ENCODE data around the gene ALG14. TPM values are rescaled to one million over a fixed set of nuclear protein-coding genes. Genes with fewer than 3 reads are reported as not detected.

The ALG14 gene
- total RNA-seq, 1 donor from 2014 or later: 3.4 TPM

- TF ChIP-seq CTCF (IDR thresholded peaks at IDR 0.05): no peak
- peaks cover 17% of the 10 kb centered on the region for H3K4me1 ChIP-seq
- H3K9me3 ChIP-seq: no peaks in the 10 kb centered on the region
- H3K27ac ChIP-seq: no peak overlapping the region
- ATAC-seq (no peak), DNase-seq (no peak)
- no peak overlapping the region for H3K4me3 ChIP-seq
- no peaks in the 10 kb centered on the region for H3K36me3 ChIP-seq
- intact Hi-C loops (cut with DNase I): loop anchor here (5.0 kb wide), 1 partner anchor 188 kb away; no protein-coding TSS in a partner anchor
- H3K27me3 ChIP-seq: no peaks in the 10 kb centered on the region
Observed at GRCh38 chr1:95040032-95040525, 32.7 kb downstream of the ALG14 start.

GRCh38 chr1:95039360-95040031 is 33.3 kb downstream of the ALG14 start:
- H3K4me1 ChIP-seq: peaks cover 17% of the 10 kb centered on the region
- no peaks in the 10 kb centered on the region for H3K27me3 ChIP-seq
- H3K9me3 ChIP-seq: no peaks in the 10 kb centered on the region
- H3K27ac ChIP-seq: no peak overlapping the region
- DNase-seq: no peak
- no peak for TF ChIP-seq CTCF (IDR thresholded peaks at IDR 0.05)
- ATAC-seq: no peak
- H3K36me3 ChIP-seq: no peaks in the 10 kb centered on the region
- no peak overlapping the region for H3K4me3 ChIP-seq
- intact Hi-C loops (cut with DNase I): loop anchor here (5.0 kb wide), 1 partner anchor 187 kb away; no protein-coding TSS in a partner anchor

GRCh38 chr1:95035536-95035935 is 37.2 kb downstream of the ALG14 start:
- intact Hi-C loops (cut with DNase I): no loop called here
- DNase-seq: no peak

GRCh38 chr1:95034506-95034905 is 38.2 kb downstream of the ALG14 start:
- no peak for TF ChIP-seq CTCF (IDR thresholded peaks at IDR 0.05)
- no peak for ATAC-seq
- DNase-seq: no peak
- H3K9me3 ChIP-seq: no peaks in the 10 kb centered on the region
- H3K27ac ChIP-seq: no peak overlapping the region
- H3K4me1 ChIP-seq: no peaks in the 10 kb centered on the region
- H3K36me3 ChIP-seq: no peaks in the 10 kb centered on the region
- no peak overlapping the region for H3K4me3 ChIP-seq
- intact Hi-C loops (cut with DNase I): no loop called here
- no peaks in the 10 kb centered on the region for H3K27me3 ChIP-seq

More at GRCh38 chr1:95035536-95035935, 37.2 kb downstream of the ALG14 start:
- no peak overlapping the region for H3K4me3 ChIP-seq
- no peaks in the 10 kb centered on the region for H3K27me3 ChIP-seq
- TF ChIP-seq CTCF (IDR thresholded peaks at IDR 0.05): no peak
- no peaks in the 10 kb centered on the region for H3K9me3 ChIP-seq
- no peak overlapping the region for H3K27ac ChIP-seq
- no peaks in the 10 kb centered on the region for H3K36me3 ChIP-seq
- no peaks in the 10 kb centered on the region for H3K4me1 ChIP-seq
- ATAC-seq: no peak

- Histone ChIP-seq H3K4me3 (no peak overlapping the region), H3K4me1 (no peaks in the 10 kb centered on the region), H3K27me3 (no peaks in the 10 kb centered on the region), H3K27ac (no peak overlapping the region), H3K36me3 (no peaks in the 10 kb centered on the region), H3K9me3 (no peaks in the 10 kb centered on the region)
- intact Hi-C loops (cut with DNase I): no loop called here
- ATAC-seq (no peak), DNase-seq (no peak)
- no peak for TF ChIP-seq CTCF (IDR thresholded peaks at IDR 0.05)
Observed at GRCh38 chr1:95033843-95034242, 38.9 kb downstream of the ALG14 start.

Measured in upper lobe of right lung (tissue), 1 donor.